ENCODE measurements around the gene RHEB. TPM values are rescaled to one million over a fixed set of nuclear protein-coding genes. Genes with fewer than 3 reads are reported as not detected.

The RHEB gene
- total RNA-seq, 1 experiment from 2014 or later: 209 TPM

GRCh38 chr7:151448261-151449252, 71.1 kb downstream of the RHEB start:
- no peak for DNase-seq (ENCODE audit: low spot score)

GRCh38 chr7:151447901-151448260, 71.8 kb downstream of the RHEB start:
- no peak for DNase-seq (ENCODE audit: low spot score)

GRCh38 chr7:151447312-151447711, 72.4 kb downstream of the RHEB start:
- no peak for DNase-seq (ENCODE audit: low spot score)

DNA sequence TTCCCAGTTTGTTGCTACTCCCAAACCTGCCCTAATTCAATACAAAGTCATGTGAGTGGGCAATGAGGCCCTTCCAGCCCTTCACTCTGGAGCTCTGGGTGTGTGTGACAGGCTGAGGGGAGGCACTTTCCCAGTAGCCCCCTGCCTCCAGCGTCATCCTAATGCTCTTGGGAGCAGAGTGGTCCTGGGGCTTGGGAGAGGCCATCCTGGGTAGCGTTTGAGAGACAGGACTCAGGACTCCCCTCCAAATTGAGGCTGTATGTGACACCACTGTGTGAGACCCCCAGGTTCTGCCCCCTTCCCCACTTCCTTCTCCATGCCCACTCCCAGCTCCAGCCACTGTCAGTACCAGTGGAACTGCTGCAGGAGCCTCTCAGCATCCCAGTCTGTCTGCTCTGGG, 73.3 kb downstream of the RHEB start:
- no peak for DNase-seq (ENCODE audit: low spot score)

GRCh38 chr7:151444632-151445031, 75.1 kb downstream of the RHEB start:
- DNase-seq (ENCODE audit: low spot score): no peak

- no peak for DNase-seq (ENCODE audit: low spot score)
Observed at GRCh38 chr7:151442776-151443496, 76.8 kb downstream of the RHEB start.

GRCh38 chr7:151440799-151441445, 78.8 kb downstream of the RHEB start:
- no peak for DNase-seq (ENCODE audit: low spot score)

DNA sequence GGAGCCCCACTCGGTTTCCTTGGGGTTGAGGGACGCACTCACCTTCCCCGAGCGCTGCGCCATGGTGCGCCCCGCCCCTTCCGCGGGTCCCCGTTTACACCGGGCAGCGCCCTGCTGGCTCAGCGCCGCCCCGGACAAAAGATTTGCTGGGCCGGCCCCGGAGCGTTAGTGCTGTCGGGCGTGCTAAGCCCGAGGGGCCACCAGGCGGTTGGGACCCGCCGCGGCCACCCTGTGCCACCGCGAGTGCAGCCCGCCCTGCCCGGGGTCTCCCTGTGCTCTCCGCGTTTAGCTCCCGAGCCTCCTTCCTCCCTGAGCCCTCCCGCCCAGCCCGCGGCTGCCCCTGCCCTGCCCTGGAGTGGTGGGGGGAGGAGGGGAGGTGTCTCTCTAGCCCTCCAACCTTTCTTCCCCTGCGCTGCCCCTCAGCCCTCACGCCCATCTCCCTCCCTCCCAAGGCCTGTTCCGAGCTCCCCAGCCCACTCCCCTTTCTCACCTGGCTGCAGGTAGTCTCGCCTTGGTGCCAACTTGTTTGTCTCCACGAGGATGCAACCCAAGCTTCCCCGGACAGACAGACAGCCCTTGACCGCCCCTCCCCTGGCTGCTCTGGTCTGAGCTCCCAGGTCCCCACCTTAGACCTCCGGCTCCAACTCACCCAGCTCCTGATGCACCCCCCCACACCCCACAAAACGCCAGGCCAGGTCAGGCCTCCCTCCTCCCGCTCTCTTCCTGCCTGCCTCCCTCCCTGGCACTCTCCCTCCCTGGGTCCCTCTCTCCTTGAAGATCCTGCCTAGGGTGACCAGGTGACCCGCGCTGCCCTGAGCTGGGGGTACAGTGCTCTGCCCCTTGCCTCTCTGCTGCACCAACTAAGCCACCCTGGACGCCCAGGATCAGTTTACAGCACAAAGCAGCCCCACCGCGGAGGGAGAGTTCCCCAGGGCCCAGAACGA, 79.6 kb downstream of the RHEB start, which contains the start of gene CRYGN:
Gene CRYGN (minus strand): TSS at position 287 of the 944 bp plus-strand sequence. CDS start 224 bp downstream, at position 63.
- DNase-seq (ENCODE audit: low spot score): no peak

DNA sequence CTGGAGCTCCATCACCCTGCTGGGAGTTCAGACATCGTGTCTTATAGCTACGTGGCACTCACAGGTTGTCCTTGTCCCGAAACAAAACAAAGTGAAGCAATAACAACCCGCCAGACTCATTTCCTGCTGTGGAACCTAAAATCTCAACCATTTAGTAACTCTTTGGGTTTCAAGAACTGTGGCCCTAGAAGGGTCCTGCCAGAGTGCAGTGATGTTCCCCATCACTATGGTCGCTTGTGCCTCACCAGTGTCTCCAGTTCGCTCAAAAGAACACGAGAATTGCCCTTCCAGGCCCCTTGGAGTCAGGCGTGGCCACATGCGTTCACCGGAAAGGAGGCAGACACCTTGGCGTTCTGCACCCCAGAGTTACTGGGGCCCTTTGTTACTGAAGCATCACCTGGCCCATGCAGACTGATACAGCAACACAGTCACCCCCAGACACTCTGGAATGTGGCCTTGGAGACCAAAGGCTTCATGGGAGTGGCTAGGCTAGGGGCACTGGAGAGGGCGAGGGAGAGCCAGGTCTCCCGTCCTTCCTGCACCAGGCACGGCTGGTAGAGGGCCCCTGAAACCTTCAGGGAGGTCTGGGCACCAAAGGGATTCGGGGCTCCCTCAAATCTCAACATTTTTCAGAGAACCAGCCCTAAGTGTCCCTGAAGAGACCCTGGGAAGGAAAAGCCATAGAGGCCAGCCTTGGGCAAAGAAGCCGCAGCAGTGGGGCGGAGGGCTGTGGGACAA, 80.7 kb downstream of the RHEB start:
- DNase-seq (ENCODE audit: low spot score): no peak

DNA sequence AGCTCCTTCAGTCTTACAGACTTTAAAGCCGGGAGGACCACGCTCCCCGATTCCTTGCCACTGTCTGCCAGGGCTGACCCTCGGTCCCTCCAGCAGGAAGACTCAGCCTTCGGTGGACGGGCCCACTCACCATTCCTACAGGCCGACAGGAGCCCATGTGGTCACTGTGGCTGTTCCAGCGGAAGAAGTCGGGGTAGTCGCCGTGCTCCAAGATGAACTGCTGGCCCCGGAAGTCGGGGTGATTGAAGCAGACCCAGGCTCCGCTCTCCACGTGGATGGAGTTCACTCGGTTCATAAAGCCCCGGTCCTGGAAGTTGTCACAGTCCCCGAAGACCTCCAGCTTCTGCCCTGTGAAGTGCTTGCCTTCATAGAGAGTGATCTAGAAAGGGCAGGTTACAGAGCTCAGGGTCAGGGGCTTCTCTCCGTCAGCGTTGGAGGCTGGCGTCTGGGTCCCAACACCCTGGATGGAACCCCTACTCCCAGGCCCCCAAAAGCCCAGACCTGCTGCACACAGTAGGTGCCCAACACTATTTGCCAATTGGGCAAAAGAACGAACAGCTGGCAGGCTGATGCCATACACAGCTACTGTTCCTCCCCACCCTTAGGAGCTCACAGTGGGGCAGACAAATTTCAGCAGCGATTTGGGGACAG, 81.7 kb downstream of the RHEB start:
- DNase-seq (ENCODE audit: low spot score): no peak

DNA sequence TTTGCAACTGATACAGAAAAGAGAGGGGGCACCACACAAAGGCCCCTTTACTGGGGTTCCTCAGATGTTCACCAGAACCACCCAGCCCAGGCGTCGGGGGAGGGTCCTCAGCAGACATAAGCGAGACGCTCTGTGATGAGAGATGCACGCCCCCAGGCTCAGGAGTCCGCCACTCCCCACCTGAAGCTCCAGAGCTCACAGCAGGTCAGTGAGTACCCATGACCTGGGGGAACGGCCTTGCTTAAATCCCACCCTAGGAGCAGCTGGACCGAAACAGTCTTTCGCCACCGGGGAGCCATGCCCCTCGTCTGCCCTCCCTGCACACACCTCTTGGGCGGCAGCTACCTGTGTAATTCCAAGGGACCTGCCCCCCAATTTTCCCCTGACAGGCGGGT, 82.5 kb downstream of the RHEB start:
- no peak for DNase-seq (ENCODE audit: low spot score)

DNA sequence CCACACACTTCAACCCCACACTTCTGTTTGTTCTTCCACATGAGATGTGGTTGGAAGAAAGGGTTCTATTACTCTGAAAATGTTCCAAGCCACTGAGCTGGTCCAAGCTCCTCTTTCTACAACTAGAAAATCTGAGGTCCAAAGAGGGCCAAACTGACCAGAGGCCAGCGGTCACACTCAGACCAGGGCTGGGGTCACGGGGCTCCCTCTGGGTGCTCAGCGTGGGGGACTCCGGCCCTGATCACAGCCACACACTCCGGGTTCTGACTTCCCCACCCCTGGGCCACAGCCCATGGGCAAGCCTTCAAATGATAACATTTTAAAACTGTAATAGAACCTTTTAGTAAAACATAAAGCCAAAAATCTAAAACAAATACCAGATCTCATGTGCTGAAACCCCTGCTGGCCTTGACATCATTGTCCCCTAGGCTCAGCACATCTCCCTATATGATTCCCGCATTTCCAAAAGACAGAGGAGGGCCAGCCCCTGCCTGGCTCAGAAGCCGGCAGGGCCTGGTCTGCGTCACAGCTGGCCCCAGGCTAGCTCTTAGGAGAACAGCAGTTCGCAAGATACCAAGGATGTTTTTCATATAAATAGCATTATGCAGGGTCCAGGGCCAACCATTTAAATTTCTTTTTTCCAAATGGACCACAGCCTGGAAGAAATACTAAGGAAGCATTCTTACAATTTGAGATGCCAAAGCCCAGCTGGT, 83.1 kb downstream of the RHEB start:
- no peak for DNase-seq (ENCODE audit: low spot score)

DNA sequence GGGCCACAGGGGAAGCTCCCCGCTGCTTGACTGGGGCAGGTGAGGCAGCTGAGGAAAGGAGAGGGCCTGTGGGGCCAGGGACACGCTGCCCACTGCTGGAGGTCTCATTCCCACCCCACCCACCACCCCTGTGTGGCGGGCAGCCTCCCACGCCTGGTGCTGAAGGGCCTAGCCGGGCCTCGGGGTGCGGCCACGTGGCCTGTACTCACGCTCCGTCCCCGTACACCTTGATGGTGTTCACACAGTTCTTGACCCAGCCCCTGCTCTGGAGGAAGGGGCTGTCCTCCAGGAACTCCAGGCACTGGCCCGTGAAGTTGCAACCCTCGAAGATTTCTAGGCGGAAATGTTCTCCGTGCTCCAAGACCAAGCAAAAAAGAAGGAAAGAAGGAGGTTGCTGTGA, 83.7 kb downstream of the RHEB start:
- no peak for DNase-seq (ENCODE audit: low spot score)

DNA sequence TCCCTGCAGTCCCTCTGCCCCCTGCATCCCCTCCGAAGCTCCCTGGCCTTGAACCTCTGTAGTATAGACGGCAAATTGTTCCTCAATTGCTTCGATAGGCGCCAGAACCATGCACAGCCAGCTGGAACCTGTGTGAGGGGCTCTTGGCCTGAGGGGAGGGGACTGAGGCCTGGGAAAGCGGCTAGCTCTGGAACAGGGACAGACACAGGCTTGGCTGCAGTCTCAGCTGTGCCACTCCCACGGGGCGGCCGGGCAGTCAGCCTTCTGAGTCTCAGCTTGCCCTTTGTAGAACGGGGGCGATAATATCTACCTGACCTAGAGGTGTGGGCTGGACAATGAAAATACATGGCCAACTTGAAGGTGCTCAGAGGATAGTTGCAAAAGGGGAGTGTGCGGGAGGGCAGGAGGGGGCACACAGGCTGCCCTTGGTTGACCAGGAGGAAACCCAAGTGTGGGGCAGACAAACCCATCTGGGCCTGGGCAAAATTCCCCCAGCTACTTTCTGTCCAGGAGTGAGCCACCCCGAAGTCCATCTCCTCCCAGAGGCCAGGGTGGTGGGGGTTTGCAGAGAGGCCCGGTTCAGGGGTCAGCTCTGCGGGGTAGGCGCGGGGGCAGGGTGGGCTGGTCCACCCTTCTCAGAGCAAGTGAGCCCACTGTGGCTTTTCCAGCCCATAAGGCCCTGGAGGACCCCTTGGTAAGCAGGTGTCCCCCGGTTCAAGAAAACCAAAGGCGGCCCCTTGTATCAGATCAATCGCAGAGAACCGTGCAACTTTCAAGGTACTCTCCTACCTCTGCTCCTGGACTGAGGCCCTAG, 84.4 kb downstream of the RHEB start:
- DNase-seq (ENCODE audit: low spot score): no peak

DNA sequence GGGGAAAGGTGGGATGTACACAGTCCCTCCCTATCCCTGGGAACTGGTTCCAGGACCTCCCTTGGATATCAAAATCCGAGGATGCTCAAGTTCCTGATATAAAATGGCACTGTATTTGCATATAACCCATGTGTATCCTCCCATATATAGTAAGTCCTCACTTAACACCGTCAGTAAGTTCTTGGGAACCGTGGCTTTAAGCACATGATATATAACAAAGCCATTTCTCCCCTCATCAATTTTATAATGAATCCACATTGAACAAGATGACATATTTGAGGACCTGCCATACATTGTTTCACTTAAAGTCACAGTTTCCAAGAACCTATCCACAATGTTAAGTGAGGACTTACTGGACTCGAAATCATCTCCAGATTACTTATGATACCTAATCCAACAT, 85.1 kb downstream of the RHEB start:
- DNase-seq (ENCODE audit: low spot score): no peak

DNA sequence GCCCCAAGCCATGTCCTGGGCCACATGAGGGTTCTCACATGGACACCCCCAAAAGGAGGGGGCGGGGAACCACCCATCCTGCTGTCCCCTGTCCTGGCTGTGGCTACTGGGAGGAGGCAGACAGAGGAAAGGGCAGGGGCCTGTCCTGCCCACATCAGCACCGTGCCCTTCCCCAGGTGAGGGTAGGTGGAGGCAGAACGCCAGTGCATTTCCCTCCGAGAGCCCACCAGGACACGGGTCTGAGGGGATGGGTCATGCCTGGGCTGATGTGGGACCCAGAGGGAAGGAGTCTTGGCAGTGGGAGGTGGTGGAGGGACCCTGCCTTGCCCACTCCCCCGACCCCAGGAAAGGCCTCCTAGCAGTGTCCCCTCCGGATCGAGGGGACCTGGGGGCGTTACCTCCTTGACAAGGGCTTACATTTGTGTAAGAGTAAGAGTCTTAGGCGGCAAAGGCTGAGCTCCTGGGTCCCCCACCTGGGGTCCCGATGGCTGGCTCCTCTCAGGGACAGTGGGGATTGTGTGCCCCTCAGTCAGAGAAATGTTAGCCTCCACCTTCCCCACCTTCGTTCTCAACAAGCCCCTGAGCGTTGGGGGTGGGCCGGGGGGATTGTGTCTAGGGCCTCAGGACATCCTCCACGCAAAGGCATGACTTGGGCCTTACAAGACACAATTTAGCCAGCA, 85.8 kb downstream of the RHEB start:
- DNase-seq (ENCODE audit: low spot score): no peak

DNA sequence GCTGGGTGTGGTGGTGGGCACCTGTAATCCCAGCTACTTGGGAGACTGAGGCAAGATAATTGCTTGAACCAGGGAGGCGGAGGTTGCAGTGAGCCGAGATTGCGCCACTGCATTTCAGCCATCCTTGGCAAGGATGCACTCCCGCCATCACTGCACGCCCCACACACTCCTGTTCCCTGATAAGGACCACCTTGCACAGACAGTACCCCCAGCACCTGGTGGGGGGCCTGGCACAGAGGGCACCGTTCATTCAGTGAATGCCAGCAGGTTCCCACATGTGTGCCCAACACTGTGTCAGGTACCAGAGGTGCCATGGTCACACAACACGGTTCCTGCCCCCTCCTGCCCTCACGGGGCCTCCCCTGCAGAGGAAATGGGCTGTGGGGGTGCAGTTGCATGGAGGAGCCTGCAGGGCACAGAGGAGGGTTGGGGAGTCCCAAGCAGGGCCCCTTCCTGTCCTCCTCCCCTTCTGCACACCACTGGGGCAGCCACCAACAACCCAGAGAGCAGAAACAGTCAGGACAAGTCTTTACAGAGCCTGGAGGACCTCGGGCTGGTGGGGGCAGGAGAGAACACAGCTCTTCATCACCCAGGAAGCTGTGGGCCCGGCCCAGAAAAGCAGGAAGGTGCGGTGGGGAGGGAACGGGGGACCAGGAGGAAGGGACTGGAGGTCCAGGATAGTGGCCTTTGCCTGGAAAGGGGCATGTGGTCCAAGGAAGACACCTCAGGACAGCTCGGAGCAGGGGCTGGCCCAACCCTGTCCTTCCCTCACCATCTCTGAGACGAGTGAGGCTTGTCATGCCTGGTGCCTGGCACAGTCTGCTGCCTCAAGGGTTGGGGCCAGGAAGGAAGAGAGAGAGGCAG, 86.8 kb downstream of the RHEB start:
- no peak for DNase-seq (ENCODE audit: low spot score)
